VCaP (cell line): Measurements from ENCODE around the gene ACTG1.
A peak's percentile ranks its signal among the peaks of the same experiment; 100 is the strongest.

ENCODE experiments used
- H3K27ac ChIP-seq: fragments of 450-650 bp; 2 replicates; pipeline ENCODE4 v1.5.1; 2017
- CTCF ChIP-seq: fragments of 450-650 bp; conservative IDR thresholded peaks from 2 replicates; pipeline ENCODE4 v1.5.1; 2017; ENCODE audit warnings: mild to moderate bottlenecking, moderate library complexity

ACTG1 gene

DNA sequence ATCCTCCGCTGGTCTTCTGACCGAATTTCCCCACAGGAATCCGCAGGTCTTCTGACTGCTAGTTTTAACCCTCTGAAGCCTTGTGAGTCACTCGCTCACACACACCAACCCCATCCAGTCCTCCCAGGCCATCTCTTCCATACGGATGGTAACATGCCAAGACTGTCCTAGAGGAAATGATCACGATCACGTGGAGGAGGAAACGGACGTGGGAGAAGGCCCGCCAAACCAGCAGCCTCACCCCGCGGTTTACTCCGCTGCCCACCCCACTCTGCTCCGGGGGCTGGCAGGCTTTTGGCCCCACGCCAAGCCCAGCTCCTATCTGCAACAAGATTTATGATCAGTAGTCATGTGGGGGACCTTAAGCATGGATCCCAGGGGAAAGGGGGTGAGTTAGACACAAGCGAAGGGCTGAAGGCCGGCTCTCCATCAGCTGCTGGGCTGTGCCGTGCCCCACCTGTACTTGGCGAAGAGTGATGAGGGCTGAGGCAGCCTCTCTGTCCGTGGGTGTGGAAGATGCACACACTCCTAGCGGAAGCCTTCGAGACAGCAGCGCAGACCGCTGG, 41.1 kb upstream of the ACTG1 start:
- no peak for TF ChIP-seq CTCF
- H3K27ac ChIP-seq, result peak overlapping the region; percentile 90

GRCh38 chr17:81553018-81553615, 40.5 kb upstream of the ACTG1 start:
- TF ChIP-seq CTCF, result peak; percentile 4; the same call in 1 of the 2 replicates
- H3K27ac ChIP-seq, result peak overlapping the region; percentile 90

DNA sequence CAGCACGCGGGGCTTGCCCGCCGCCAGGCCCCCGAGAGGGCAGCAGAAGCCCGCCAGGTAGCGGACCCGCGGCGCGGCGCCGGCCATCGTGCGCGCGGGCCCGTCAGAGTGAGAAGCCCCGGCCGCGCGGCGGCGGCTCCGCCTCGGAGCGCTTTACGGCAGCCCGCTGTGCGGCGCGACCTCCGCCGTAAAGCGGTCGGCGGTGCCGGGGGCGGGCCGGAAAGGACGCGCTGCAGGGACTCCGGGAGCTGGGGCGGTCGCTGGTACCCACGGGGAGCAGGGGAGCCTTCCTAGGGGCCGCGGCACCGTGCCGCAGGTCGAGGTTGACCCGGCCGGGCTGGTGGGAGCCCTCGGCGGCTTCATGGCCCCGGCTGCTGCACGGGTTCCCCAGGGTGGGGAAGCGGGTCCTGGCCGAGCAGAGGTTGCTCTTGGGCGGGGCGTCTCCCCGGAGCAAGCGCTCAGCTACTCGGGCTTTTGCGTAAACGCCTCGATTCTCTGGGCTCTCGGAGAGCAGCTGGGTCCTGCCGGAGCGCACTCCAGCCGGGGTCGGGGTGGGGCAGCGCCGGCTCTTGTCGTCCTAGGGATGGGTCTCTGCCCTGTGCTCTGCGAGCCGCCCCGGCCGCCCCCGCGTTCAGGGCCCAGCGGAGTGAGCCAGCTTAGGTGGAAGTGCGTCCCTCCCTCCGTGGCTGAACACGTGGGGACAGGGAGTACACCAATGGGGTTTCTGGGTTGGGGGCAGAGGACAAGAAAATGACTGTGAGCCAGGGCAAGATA, 39.8 kb upstream of the ACTG1 start, which contains the start of gene FAAP100:
FAAP100 (minus strand) TSS at position 110 of the 774 bp plus-strand sequence; CDS start at position 87, 23 bp downstream.
- H3K27ac ChIP-seq, result peak within 1 kb of the TSS; percentile 90
- no peak for TF ChIP-seq CTCF

- TF ChIP-seq CTCF, result no peak
- H3K27ac ChIP-seq, result peak overlapping the region; percentile 90
These were observed 39.1 kb upstream of the ACTG1 start for GRCh38 chr17:81551458-81552243.

DNA sequence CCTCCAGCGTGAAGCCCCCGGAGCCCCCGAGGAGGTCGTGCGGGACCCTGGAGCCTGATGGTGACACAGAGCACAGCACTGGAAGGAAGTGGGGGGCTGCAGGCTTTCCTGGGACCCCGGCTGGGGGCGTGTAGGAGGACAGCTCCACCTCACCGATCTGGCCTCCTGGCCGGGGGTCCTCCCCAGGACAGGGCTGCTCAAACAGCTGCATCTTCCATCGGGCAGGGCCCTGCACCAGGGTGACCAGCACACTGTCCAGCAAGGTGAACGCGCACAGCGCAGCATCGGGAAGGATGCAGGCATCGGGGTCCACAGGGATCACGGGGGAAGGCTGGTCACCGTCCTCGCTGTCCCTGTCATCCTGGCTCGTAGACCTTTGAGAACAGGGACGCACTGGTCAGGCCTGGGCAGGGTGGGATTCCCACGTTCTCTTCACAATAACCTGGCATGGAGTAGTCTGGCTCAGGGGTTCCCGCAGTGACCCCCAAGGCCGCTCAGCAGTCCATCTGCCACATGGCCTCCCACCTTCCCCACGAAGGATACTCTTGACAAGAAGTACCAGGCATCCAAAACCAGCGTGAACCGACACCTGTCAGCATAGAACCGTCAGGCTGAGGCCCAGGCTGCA, 38.3 kb upstream of the ACTG1 start:
- peak overlapping the region; percentile 90 for H3K27ac ChIP-seq
- TF ChIP-seq CTCF, result no peak

DNA sequence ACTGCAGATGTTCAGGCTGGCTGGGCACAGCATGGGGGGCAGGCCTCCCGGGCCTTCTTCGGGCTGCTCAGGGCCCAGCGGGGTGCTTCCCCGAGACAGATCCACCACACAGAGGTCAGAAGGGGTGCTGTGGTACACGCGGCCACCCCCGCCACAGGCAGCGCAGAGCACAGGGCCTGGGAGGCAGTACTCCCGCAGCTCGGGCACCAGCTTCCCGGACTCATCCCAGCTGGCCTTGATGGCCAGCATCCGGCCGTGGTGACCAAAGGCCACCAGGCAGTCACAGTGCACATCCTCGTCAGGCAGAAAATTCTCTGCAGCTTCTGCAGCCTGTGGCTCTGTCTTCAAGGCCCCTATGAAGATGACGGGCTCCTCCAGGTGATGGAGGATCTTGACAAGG, 37.7 kb upstream of the ACTG1 start:
- TF ChIP-seq CTCF, result no peak
- peak overlapping the region; percentile 90; the same call in 1 of the 2 replicates for H3K27ac ChIP-seq
